ENCODE results near the gene ARHGAP30.

Gene ARHGAP30

DNA sequence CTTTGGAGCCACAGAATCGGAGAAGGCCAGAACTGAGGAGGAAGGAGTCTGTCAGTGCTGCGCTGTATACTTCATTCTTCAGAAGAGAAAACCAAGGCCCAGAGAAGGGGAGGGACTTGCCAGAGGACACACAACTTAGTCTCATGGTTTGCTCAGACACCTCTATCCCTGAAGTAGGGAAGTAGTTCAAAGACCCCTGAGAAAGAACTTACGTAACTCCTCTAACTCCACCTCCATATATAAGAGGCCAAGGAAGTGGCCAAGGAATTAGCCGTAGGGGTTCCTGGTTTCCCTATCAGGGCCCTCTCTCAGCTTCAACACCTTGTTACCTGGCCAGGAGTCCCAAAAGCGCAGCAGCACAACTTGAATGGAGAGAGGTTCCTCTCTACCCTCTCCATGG, 20.2 kb upstream of the ARHGAP30 start:
- DNase-seq (ENCODE audit: low read depth in 2 of 3, low spot score in 1 of 3) = no peak

DNA sequence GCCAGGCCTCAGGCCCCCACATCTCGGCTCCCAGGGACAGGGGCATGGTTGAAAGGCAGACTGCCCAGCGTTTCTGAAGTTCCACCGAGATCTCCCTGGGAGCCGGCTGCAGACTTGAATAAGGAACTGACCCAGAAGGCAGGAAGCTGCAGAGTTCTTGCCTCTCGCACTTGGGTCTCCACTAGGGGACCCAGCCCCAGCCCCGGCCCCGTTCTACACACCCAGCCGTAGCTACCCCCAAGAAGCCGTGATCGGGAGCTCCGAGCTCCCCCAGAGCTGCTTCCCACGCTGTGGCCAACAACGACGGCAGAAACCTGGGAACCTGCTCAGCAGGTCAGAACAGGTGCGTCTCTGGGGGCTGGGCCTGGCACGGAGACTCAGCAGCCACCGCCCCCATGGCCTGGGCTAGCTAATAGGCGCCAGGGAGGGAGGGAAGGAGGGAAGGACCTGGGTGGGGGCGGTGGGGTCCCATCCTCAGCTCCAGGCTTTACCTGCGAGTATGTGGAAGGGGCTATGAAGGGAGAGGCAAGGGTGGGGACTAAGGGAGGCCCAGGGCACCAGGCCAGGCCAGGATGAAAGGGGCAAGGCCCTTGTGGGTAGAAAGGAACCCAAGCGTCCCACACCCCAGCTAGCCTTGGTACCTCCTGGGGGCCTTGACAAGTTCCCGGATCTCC, 19.7 kb upstream of the ARHGAP30 start, which contains the start of gene NECTIN4:
Gene NECTIN4 (minus strand): TSS at position 308 of the 674 bp plus-strand sequence. CDS start 262 bp downstream, at position 46.
- DNase-seq (ENCODE audit: low read depth in 2 of 3, low spot score in 1 of 3) = no peak

DNA sequence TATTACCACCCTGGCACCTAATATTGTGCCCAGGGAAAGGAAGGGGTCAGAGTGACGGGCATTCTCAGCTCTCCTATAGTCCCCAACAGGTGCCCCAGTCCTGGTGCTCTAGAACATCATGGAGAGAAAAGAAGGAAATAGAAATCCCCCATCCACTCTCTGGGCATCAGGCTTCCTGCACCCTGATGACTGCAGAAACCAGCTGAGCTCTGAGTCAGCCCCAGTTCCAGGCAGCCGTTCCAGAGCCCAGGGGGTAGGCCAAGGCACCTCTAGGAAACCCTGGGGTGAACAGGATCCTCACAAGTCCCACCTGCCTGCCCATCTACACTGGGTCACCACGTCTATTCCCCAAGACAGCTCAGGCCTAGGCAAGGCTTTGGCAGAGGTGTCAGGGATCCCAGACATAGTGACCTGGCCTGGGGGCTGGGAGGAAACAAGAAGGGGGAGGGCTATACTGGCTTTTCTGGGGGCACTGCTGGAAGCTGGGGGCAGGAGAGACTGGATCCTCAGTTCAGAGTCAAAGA, 19.0 kb upstream of the ARHGAP30 start:
- DNase-seq (ENCODE audit: low read depth in 2 of 3, low spot score in 1 of 3) = no peak

DNA sequence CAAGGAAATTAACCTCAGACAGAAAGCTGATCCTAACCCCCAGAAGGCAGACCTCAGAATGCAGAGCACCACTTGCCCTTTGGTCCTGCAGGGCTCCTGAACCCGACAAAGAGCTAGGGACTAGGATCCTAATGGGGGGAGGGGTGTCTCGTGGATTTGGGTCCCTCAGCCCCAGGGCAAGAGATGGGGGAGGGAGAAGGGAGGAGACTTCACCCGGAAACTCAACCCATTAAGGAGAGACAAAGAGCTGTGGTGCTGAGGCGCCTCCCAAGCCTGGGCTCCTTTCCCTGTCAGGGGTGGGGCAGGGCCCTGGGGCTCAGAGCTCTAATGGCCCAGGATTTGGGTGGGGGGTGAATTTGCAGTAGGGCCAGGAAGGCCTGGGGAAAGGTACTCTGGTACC, 16.8 kb upstream of the ARHGAP30 start:
- no peak for DNase-seq (ENCODE audit: low read depth in 2 of 3, low spot score in 1 of 3)

DNA sequence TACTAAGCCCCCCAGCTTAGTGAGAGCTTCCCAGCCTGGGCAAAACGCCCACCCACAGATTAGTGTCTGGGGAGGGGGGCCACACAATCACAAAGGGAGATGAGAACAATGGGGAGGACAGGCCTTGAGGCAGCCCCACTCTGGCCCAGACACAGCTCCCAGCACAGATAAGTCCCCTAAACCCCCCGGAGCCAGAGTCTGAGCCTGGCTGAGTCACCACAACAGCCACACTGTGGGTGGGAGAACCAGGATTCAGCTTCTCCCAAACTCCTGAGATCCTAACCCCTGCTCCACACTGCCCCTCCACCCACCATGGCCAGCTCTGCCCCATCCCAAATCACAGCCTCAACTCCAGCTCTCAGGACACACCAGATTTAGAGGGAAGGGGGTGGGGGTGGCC, 15.5 kb upstream of the ARHGAP30 start:
- DNase-seq (ENCODE audit: low read depth in 2 of 3, low spot score in 1 of 3) = no peak

DNA sequence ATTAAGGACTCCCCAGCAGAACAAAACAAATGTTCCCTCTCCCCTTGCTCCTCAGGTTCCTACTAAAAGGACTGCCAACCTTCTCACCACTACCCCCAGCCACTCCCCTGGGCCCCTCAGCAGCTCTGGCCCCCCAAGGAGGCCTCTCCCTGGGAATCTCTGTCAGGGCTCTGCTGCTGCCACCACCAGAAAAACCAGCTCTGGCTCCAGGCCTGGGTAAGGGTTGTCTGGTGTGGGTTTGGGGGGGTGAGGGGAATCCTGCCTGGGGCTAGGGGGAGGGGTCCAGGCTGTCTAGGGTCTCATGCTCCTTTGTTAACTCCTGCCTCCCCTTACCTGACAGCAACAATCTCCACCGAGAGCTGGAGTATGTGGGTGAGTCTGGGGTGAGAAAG, 14.9 kb upstream of the ARHGAP30 start:
- DNase-seq (ENCODE audit: low read depth in 2 of 3, low spot score in 1 of 3) = no peak

DNA sequence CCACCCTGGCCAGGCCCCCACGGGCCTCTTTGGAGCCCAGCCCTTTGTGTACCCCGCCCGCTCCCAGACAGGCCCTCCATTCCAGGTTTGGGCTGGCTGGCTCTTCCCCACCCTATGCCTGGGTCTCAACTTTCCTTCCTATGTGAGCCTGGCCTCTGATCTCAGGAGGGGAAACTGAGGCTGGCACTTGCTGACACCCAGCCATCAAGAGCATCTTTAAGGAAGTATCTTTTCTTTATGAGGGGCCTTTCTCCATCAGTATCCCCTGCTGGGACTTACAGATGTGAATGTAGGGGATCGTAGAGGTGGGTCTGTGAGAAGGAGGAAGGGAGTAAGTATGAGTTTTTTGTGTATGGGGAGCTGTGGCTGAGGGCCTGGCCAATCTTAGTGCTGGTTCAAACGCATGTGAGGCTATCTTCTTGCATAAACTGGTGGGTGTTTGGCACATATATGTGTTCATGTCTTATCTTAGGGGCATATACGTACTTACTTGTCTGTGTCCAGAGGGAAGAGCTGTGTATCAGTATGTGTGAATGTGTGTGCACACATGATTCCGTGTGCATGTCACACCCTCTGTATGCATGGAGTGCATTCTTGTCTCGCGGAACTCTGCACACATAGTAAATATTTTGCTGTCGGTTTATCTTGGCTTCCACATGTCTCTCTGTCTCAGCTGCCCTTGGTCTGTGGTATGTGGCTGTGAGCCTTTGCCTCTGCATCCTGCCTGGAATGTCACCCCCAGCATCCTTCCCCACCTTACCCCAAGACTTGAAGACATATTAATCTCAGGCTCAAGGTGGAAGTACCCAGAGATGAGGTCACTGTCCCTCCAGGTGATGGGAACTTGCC, 14.3 kb upstream of the ARHGAP30 start:
- no peak for DNase-seq (ENCODE audit: low read depth in 2 of 3, low spot score in 1 of 3)

DNA sequence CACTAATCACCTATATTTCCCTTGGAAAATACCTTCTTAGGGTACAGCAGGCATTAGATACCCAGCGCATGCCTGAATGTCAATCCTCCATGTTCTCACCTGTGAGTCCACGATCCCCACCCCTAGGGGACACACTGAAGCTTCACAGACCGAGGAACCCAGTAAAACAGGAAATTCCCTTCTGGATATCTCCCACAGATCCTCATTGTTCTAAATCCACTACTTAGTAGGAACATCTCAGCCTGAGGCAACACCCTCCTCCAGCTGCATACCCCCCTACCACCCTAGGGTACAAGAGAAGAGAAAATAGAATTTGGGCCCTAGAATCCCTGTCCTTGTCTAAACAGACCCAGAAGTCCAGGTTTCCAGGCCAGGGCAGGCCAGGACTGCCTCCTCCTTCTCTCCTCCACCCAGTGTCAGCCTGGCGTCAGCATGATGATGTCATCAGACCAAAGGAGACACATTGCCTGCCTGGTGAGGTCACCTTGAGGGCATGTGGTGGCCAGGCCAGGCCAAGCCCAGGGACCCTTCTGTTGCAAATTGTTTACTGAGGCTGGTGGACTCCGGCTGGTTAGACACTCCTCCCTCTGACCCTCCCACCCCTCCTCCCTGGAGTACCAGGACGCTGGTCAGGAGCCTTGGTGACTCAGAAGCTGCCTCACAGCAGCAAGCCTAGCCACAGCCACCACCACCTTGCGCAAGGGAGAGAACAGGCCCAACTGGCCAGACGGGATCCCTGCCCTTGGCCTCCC, 13.5 kb upstream of the ARHGAP30 start:
- no peak for DNase-seq (ENCODE audit: low read depth in 2 of 3, low spot score in 1 of 3)

DNA sequence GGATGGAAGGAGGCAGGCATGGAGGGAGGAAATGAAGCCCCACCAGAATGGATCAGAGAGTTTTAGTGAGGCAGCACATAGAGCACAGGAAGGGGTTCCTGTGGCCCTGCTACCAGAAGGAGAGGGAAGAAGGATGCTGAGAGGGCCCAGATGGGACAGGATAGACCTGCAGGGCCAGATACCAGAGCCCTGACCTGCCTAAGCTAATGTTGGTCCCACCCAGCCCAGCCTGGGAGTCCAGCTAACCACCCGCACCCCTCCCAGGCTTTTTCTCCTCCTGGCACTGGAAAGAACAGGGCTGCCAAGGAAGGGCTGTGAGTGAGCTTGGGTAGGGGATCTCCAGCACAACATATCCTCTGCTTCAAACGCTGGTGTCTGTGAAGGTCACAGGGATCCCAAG, 12.8 kb upstream of the ARHGAP30 start:
- DNase-seq (ENCODE audit: low read depth in 2 of 3, low spot score in 1 of 3) = no peak

DNA sequence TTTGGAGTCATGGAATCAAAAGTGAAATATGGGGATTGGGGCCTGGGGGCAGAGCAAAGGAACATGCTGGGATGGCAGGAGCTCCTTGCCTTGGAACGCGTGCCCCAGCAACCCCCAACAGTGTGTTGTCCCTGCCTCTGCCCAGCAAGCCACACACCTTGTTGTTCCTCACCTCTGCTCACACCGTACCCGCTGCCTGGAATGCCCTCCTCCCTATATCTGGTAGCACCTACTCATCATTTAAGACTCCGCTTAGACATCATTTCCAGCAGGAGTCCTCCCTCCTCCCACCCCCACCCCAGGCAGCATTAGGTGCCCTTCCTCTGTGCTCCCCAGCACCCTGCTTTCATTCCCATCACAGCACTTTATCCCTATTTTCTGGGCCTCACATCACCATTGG, 11.8 kb upstream of the ARHGAP30 start:
- no peak for DNase-seq (ENCODE audit: low read depth in 2 of 3, low spot score in 1 of 3)

DNA sequence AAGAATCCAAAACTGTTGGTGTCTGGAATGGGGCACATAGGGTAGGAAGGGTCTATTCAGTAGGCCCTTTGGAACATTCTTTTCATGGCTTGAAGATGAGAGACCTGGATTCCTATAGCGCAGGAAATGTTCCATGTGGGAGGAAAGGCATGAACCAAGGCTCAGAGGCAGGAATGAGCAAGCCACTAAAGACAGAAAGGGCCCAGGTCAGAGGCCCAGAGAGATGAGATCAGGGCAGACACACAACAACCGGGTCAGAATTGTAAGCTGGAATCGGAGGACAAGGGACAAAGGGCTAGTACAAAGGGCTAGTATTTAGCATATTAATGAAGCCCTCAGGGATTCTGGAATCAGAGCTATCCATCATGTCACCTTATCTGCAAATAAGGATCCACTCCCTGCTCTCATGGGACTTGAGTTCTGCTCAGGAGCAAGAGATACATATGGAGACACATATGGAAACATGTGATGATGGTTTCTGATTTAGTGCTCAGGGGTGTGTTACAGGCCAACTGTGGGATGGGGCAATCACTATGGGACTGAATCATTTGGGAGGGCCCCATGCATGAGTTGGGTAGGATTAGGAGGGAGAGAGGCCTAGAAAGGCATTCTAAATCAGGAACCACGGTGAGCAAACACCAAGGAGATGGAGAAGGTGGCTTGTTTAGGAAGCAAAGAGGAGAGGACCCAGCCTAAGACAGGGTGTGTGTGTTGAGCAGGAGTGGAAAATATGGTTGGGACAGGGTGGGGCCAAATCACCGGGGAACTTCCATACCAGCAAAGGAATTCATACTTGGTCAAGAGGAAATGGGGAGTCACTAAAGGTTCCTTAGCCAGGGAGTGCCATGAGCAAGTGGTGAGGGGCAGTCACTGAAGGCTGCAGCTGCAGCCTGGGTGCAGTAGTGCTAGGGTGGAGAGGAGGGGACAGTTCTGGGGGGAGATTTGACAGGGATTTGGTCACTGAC, 11.0 kb upstream of the ARHGAP30 start:
- DNase-seq (ENCODE audit: low read depth in 2 of 3, low spot score in 1 of 3) = no peak

DNA sequence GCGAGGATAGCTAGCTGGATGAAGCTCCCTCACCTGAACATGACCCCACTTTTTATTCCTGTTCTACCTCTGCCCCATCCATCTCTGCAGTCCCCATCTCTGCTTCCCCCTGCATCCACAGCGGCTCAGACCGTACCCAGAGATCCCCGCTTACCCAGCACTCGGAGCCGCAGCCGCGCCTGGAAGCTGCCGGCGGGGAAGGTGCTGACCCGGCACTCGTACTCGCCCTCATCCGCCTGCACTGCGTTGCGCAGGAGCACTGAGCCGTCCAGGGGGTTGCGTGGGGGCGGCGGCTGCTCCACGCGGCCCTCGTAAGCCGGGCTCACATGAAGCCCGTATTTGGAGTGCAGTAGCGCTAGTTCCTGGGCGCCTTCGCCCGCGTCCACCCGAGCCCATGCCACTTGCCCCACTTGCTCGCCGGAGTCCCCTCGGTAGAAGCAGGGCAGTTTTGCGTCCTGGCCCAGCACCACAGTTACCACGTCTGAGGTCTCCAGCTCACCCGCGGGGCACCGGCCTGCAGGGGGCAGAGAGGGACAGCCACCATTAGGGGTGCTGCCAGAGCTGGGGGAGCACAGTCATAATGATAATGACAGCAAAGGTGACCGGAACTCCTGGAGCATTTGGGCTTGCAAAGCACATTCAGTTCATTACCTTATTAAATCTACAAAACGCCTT, 9.9 kb upstream of the ARHGAP30 start:
- no peak for DNase-seq (ENCODE audit: low read depth in 2 of 3, low spot score in 1 of 3)

DNA sequence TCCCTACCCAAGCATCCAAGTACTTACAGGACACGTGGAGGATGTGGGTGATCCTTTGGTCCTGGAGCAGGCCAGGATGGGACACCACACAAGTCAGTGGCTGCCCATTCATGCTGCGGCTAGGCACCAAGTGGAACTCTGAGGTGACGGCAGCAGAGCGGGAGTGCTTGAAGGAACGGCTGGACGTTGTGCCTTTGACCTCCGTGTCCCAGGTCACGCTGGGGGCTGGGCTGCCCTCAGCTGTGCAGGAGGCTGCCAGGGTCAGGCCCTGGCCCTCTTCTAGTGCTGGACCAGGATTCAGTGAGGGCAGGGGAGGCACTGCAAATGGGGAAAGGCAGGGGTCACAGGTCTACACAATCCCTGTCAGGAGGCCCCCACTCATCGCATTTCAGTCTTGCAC, 7.7 kb upstream of the ARHGAP30 start:
- no peak for DNase-seq (ENCODE audit: low read depth in 2 of 3, low spot score in 1 of 3)

DNA sequence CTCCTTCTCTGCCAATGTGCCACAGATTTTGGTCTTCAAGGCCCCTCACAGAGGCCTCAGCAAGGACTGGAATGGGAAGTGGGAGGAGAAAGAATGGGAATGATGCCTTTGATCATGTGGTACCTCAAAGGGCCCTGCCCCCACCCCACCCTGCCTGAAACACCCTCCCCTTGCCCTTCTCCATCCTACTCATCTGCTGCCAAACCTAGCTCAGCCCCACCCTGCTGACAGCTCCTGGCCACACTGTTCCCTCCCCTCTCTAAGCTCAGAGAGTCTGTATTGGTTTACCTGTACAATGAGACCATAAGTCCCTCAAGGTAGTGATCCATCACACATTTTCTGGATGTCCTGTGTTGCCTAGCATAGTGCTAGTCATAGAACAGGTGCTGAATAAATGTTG, 6.7 kb upstream of the ARHGAP30 start:
- DNase-seq (ENCODE audit: low read depth in 2 of 3, low spot score in 1 of 3) = no peak

DNA sequence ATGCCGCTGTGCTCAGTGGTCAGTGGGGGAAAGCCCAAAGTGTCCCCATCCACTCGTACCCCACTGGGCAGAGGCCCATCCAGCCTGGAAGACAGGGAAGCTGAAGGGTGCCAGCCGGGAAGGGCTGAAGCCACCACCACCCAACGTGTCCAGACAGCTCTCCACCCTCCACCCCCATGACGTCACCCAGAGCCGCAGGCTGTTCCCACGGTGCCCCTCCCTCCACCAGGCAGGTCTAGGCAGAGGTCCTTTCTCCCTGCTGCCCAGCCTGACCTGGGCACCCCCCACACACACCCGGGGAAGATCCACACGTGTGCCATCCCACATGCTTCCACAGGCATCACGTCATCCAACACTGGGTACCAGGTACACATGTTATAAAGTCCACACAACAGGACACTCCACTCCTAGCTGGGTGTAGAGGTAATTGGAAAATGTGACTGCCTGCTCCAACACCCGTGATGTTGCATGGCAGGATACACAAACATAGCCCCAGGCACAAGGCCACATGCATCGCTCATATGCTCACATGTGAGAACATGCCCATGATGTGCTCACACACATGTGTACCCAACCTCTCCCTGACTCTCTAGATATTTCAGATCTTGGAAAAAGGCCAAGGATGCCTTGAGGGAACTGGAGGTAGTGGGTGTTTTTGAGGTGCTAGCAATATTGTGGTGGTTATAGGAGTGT, 5.1 kb upstream of the ARHGAP30 start:
- DNase-seq (ENCODE audit: low read depth in 2 of 3, low spot score in 1 of 3) = no peak

DNA sequence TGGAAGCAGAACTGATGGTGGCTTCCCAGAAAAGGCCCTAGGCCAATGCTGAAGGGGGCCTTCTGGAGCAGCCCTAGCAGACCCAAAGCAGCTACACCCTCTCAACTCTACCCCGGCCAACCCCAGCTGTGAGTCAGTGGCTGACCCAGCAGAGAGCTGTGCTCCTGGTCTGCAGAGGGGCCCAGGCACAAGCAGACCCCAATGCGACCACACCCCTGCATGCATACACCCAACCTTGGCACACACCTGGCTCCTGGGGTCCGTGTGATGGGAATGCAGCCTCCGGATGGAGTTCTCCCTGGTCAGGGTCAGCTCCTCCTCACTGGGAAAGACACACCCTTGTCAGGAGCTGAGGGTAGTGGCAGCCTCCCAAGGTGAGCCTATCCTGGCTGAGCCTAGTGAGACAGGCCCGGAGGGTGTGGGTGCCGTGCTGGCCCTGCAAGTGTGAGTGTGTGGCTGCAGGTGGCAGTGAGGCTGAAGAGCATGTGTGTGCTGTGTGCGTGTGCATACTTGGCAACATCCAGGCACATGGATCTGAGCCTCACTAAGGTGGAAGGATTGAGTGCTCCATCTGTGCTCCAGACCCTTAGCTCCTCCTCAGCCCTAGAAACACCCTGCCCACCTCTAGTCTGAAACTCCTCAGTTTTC, 3.9 kb upstream of the ARHGAP30 start:
- no peak for DNase-seq (ENCODE audit: low read depth in 2 of 3, low spot score in 1 of 3)

DNA sequence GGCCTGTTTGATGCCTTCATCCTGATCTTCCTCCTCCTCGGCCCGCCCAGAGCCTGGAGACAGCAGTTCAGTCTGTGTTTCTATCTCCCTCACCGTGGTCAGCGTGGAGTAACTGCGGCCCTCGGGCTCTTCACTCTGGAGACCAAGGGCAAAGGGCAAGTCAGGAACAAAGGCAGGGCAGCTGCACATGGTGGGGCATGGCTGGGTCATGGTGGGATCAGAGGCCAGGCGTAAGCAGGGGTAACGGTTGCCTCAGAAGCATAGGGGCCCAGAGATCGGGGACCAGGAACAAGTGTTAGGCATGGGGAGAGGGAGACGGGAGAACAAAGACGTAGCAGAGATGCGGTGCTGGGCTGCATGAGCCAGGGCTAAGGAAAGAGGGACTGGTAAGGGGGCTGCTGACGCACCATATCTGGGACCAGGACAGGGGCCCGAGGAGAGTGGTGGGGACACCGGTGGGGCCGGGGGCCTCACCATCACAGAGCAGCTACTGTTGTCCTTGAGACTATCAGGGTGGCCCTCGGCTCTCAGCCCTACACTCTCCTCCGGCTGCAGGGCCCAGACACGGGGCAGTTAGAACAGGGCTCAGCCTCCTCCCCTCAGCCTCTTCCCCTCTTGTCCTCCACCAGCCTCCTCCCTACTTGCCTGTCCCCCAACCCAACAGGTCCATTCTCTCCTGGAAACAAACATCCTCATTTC, 3.2 kb upstream of the ARHGAP30 start:
- no peak for DNase-seq (ENCODE audit: low read depth in 2 of 3, low spot score in 1 of 3)

DNA sequence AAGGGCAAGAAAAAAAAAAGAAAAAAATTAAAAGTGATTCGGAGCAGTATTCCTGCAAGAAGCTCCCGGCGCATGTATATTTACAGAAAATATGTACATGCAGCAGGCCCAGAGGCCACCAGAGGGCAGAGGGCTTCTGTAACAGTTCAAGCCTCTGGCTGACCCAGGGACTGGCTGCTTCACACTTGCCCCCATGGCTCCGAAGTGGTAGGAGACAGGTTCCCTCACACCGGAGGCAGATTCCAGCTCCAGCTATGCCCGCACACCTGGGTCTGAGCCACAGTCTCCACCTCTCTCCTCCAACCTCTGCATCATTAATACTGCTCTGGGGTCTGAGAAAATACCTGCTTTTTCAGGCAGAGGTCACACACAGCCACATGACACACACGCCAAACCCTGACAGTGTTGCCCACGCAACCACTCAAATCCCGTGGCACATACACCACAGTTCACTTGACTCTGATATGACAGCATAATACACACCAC, 2.2 kb upstream of the ARHGAP30 start:
- DNase-seq (ENCODE audit: low read depth in 2 of 3, low spot score in 1 of 3) = peak in 2 of 3 donors; percentile 36 to 48
